Kidney (tissue), 14 donors: ENCODE results near the gene RFC2. TPM values are rescaled to one million over a fixed set of nuclear protein-coding genes. Genes with fewer than 3 reads are reported as not detected.

Source experiments
- DNase-seq, 5 donors: peaks; one replicate each; pipeline ENCODE4 v3.0.0-alpha.2; 2013 to 2020
- FAIRE-seq: peaks from 2 replicates; lab custom pipeline; 2012; peaks lifted over from hg19 to GRCh38; lab: Jason Lieb, UNC
- H3K27ac ChIP-seq, 2 donors: one replicate each; pipeline ENCODE4 v1.7.0; 2013; ENCODE audit warnings: low read depth in 2 of 2, low read length in 2 of 2, inconsistent platforms in 1 of 2
- H3K27me3 ChIP-seq: one replicate; pipeline ENCODE4 v1.7.1; 2013; ENCODE audit warnings: low read length, inconsistent platforms; ENCODE audit not compliant: control insufficient read depth, insufficient read depth
- H3K36me3 ChIP-seq, 3 donors: one replicate each; pipeline versions ENCODE4 v1.7.0 to v1.7.1; 2013; ENCODE audit warnings: low read length in 3 of 3, control low read depth in 1 of 3, inconsistent platforms in 1 of 3; ENCODE audit not compliant: insufficient read depth in 3 of 3, control insufficient read depth in 2 of 3
- H3K4me1 ChIP-seq, 3 donors: one replicate each; pipeline versions ENCODE4 v1.7.0 to v1.7.1; 2013; ENCODE audit warnings: low read length in 3 of 3, inconsistent platforms in 1 of 3, low read depth in 1 of 3; ENCODE audit not compliant: control insufficient read depth in 2 of 3, insufficient read depth in 2 of 3
- H3K4me3 ChIP-seq, 3 donors: one replicate each; pipeline versions ENCODE4 v1.7.0 to v1.8.1; 2013; ENCODE audit warnings: low read length in 3 of 3, control low read depth in 1 of 3, inconsistent platforms in 1 of 3
- H3K9ac ChIP-seq, 3 donors: one replicate each; pipeline versions ENCODE4 v1.7.0 to v1.7.1; 2013; ENCODE audit warnings: low read length in 3 of 3, control low read depth in 1 of 3, inconsistent platforms in 1 of 3
- H3K9me3 ChIP-seq, 3 donors: one replicate each; pipeline versions ENCODE4 v1.7.0 to v1.7.1; 2013; ENCODE audit warnings: low read length in 3 of 3, control low read depth in 1 of 3, inconsistent platforms in 1 of 3; ENCODE audit not compliant: control insufficient read depth in 2 of 3, insufficient read depth in 1 of 3
- intact Hi-C: fragments of 100-400 bp; cut with DNase I; formaldehyde crosslinking; loops from one replicate; pipeline ENCODE4 v1.11.1; 2022
- polyA plus RNA-seq: library from polyadenylated mRNA; stranded (reverse); fragments of 350-450 nt; fragmentation: Illumina TruSeq; extraction: RNeasy Lipid Tissue Mini Kit (QIAGEN cat#74804); gene quantifications from one replicate; pipeline ENCODE4 v1.2.3, GENCODE V29; 2014; ENCODE audit warnings: low read depth, low replicate concordance; ENCODE audit not compliant: insufficient read depth
- total RNA-seq: library from RNA; stranded (reverse); fragmentation: NEBNext Ultra II Directional; extraction: Animal tissue kit (Norgen Biotek cat#: 25700); gene quantifications from one replicate; pipeline ENCODE4 v1.2.1, GENCODE V29; 2021
- TF ChIP-seq, protein P1 (sequence below): IDR thresholded peaks from 3 replicates; pipeline ENCODE4 v1.5.1; 2012; ENCODE audit warnings: mild to moderate bottlenecking, moderate library complexity, borderline replicate concordance; ENCODE audit not compliant: insufficient read depth; ENCODE audit errors: extremely low read depth
- donor health status: control.
- donor health status: control.
- donor health status: control.
- donor health status: control.
- donor health status: control.
- donor health status: DM: yes; HTN: yes; CAD: no.
- donor health status: Normal renal cell carcinoma (clear cell type).

RFC2 gene
- total and polyA plus RNA-seq, 2 donors from 2014 or later, result 16.2 to 21.1 TPM

DNA sequence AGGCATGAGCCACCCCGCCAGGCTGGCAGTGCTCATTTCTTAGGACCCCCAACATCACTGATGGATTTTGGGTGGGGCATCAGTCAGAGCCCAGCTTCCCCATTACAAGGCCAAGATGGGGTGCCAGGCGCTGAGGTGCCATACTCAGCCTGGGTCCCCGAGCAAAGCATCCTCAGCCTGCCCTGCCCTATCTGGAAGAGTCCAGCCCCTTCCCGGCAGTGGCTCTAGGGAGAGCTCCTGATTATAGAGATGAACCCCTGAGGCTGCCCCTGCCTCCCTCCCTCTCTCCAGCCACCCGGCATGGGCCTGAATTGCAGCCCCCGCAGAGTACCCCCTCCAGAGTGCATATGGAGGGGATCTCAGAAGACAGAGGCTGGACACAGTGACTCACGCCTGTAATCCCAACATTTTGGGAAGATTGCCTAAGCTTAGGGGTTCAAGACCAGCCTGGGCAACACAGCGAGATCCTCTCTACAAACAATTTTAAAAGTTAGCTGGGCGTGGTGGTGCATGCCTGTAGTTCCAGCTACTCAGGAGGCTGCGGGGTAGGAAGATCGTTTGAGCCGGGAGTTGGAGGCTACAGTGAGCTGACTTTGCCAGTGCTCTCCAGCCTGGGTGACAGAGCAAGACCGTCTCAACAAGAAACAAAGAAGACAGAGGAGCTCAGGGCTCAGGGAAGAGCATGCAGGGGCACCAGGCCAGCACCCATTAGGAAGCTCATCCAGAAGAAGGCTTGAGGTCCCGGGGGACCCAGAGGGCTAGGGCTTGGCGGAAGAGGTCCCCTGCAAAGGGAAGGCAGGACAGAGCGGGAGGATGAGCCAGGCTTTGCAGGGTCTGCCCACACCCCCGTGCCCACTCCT is 31.1 kb downstream of the RFC2 start:
- TF ChIP-seq, protein P1, sequence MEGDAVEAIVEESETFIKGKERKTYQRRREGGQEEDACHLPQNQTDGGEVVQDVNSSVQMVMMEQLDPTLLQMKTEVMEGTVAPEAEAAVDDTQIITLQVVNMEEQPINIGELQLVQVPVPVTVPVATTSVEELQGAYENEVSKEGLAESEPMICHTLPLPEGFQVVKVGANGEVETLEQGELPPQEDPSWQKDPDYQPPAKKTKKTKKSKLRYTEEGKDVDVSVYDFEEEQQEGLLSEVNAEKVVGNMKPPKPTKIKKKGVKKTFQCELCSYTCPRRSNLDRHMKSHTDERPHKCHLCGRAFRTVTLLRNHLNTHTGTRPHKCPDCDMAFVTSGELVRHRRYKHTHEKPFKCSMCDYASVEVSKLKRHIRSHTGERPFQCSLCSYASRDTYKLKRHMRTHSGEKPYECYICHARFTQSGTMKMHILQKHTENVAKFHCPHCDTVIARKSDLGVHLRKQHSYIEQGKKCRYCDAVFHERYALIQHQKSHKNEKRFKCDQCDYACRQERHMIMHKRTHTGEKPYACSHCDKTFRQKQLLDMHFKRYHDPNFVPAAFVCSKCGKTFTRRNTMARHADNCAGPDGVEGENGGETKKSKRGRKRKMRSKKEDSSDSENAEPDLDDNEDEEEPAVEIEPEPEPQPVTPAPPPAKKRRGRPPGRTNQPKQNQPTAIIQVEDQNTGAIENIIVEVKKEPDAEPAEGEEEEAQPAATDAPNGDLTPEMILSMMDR, result no peak
- no peak for DNase-seq
- Histone ChIP-seq H3K9ac (no peak overlapping the region), H3K27me3 (no peaks in the 10 kb centered on the region), H3K4me3 (no peak overlapping the region), H3K27ac (no peak overlapping the region), H3K9me3 (no peaks in the 10 kb centered on the region), H3K4me1 (no peaks in the 10 kb centered on the region), H3K36me3 (peaks cover 0 to 2% (median 0%) of the 10 kb centered on the region in 3 donors)
- intact Hi-C loops, result no loop called here
- FAIRE-seq, result no peak

DNA sequence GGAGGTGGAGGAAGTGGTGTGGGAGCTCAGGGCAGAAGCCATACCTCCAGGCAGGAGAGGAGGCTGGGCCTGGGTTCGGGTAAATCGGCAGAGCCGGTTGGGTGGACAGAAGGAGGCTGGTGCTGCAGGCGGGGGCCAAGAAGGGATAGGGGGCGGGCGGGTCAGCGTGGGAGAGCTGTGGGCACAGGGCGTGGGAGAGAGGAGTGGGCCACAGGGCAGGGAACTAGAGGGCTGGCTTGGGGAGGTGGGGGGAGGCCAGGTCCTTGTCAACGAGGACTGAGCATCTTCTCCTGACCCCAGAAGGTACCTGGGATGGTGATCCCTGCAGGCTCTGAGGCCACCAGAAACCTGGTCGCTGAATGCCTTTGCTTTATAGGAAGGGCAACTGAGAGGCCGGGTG is 32.5 kb downstream of the RFC2 start:
- Histone ChIP-seq H3K9ac (no peak overlapping the region), H3K27me3 (no peaks in the 10 kb centered on the region), H3K36me3 (peaks cover 0 to 2% (median 0%) of the 10 kb centered on the region in 3 donors), H3K9me3 (no peaks in the 10 kb centered on the region), H3K27ac (no peak overlapping the region), H3K4me1 (no peaks in the 10 kb centered on the region), H3K4me3 (no peak overlapping the region)
- TF ChIP-seq, protein P1, result no peak
- FAIRE-seq (no peak), DNase-seq (no peak)
- intact Hi-C loops, result no loop called here

DNA sequence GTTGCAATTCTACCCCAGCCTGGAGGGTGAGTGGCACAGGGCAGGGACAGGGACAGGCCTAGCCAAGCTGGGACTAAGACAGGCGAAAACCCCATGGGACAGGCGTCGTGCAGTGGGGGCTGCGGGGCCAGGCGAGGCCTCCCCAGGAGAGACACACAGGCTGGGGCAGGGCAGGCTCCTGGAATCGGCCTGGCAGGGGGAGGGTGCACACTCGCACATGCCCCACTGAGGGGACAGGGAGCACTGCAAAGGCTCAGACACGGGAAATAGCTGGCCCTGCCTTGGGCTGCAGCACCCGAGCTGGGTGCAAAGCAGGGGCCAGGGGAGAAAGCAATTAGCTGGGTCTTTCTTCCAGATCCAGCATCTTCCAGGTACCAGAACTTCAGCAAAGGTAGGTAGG is 34.0 kb downstream of the RFC2 start:
- DNase-seq, result no peak
- H3K9me3 ChIP-seq, result no peaks in the 10 kb centered on the region
- H3K4me1 ChIP-seq, result no peaks in the 10 kb centered on the region
- no peak overlapping the region for H3K27ac ChIP-seq
- no peaks in the 10 kb centered on the region for H3K27me3 ChIP-seq
- FAIRE-seq, result no peak
- no peak overlapping the region for H3K4me3 ChIP-seq
- TF ChIP-seq, protein P1, result no peak
- no peaks in the 10 kb centered on the region for H3K36me3 ChIP-seq
- H3K9ac ChIP-seq, result no peak overlapping the region
- intact Hi-C loops, result no loop called here
